GM12875 (cell line): ENCODE measurements around the gene DPP10.

Source experiments
- H3K4me3 ChIP-seq: one replicate; pipeline ENCODE4 v1.5.1; 2011; ENCODE audit warnings: low read depth, low read length, control low read depth
- CTCF ChIP-seq: IDR thresholded peaks from 2 replicates; pipeline ENCODE4 v1.5.1; 2011; ENCODE audit warnings: low read depth, mild to moderate bottlenecking, control low read depth, inconsistent platforms, low read length, moderate library complexity, borderline replicate concordance; ENCODE audit not compliant: insufficient read depth

DPP10 gene

GRCh38 chr2:114929225-114929624 is 486.8 kb downstream of the DPP10 start:
- no peak overlapping the region for H3K4me3 ChIP-seq
- TF ChIP-seq CTCF, result no peak

GRCh38 chr2:114933671-114934241 is 491.3 kb downstream of the DPP10 start:
- TF ChIP-seq CTCF, result no peak
- H3K4me3 ChIP-seq, result no peak overlapping the region

- TF ChIP-seq CTCF, result no peak
- H3K4me3 ChIP-seq, result no peak overlapping the region
Observed at GRCh38 chr2:114935031-114935430, 492.6 kb downstream of the DPP10 start.

GRCh38 chr2:114937366-114937930 is 495.0 kb downstream of the DPP10 start:
- H3K4me3 ChIP-seq, result no peak overlapping the region
- TF ChIP-seq CTCF, result no peak

GRCh38 chr2:114940785-114941458 is 498.5 kb downstream of the DPP10 start:
- TF ChIP-seq CTCF, result no peak
- H3K4me3 ChIP-seq, result no peak overlapping the region

GRCh38 chr2:114949228-114949804 is 506.9 kb downstream of the DPP10 start:
- no peak overlapping the region for H3K4me3 ChIP-seq
- no peak for TF ChIP-seq CTCF
